HepG2 (cell line): ENCODE measurements around the gene CDYL2. TPM values are rescaled to one million over a fixed set of nuclear protein-coding genes. Genes with fewer than 3 reads are reported as not detected.

Experiments
- ATAC-seq: fragments of 200-7000 bp; cut with Tn5 transposase; 3 replicates; pipeline ENCODE4 v1.9.1; 2020; ENCODE audit warnings: mild to moderate bottlenecking, moderate library complexity
- BruUV-seq: library from RNA; stranded (reverse); fragments of 400-500 nt; replicated peaks from 2 replicates; lab custom pipeline; 2021; lab: Mats Ljungman, UMichigan
- CTCF ChIA-PET: fragments of 300-600 bp; formaldehyde crosslinking; extraction: SDS; loops from one replicate; lab custom pipeline; 2021; ENCODE audit warnings: low total read pairs, inconsistent platforms, low intra/inter-chr PET ratio; lab: Yijun Ruan, JAX
- POLR2A ChIA-PET: fragments of 350-600 bp; sonication (Branson Sonifier 250); formaldehyde crosslinking; loops from one replicate; lab custom pipeline; 2020; ENCODE audit warnings: antibody characterized with exemption, inconsistent platforms; lab: Yijun Ruan, JAX
- DNase-seq: peaks from one replicate; pipeline ENCODE4 v3.0.0-alpha.2; 2015; ENCODE audit warnings: low spot score
- FAIRE-seq: peaks from 3 replicates; lab custom pipeline; 2011; peaks lifted over from hg19 to GRCh38; lab: Jason Lieb, UNC
- H2AFZ ChIP-seq: one replicate; pipeline ENCODE4 v1.6.1; 2011; ENCODE audit warnings: low read length, inconsistent platforms
- H3K27ac ChIP-seq: fragments of 300-600 bp; 3 replicates; pipeline ENCODE4 v1.8.0; 2011; ENCODE audit warnings: mixed run types, mild to moderate bottlenecking, mixed read lengths, low read length, inconsistent platforms; ENCODE audit not compliant: insufficient read depth; ENCODE audit errors: extremely low read length
- H3K27me3 ChIP-seq, 2 experiments: fragments of 200-600 bp in 1 of 2; 2 replicates in 1 of 2; 3 replicates in 1 of 2; pipeline versions ENCODE4 v1.6.0 to v1.8.0; 2011; ENCODE audit warnings: low read length in 2 of 2, mild to moderate bottlenecking in 2 of 2, moderate library complexity in 2 of 2, inconsistent platforms in 1 of 2; ENCODE audit not compliant: insufficient read depth in 2 of 2, control insufficient read depth in 1 of 2
- H3K36me3 ChIP-seq, 2 experiments: fragments of 200-600 bp in 1 of 2; replicated peaks in 1 of 2; 2 replicates in 1 of 2; 3 replicates in 1 of 2; pipeline versions ENCODE4 v1.5.1 to v1.8.0; 2011; ENCODE audit warnings: low read length in 2 of 2, inconsistent platforms in 1 of 2; ENCODE audit not compliant: insufficient read depth in 2 of 2, control insufficient read depth in 1 of 2
- H3K4me1 ChIP-seq: 2 replicates; pipeline ENCODE4 v1.5.1; 2012; ENCODE audit warnings: low read length, inconsistent platforms; ENCODE audit not compliant: insufficient read depth
- H3K4me2 ChIP-seq: 2 replicates; pipeline ENCODE4 v1.6.0; 2011; ENCODE audit warnings: low read depth, low read length, inconsistent platforms
- H3K4me3 ChIP-seq, 3 experiments: fragments of 200-600 bp in 1 of 3; sonication (generic), shearing (Covaris generic) in 1 of 3; replicated peaks in 1 of 3; 2 replicates each; pipeline ENCODE4 v1.5.1; 2011 to 2016; ENCODE audit warnings: low read length in 3 of 3, inconsistent platforms in 2 of 3, low read depth in 2 of 3, mild to moderate bottlenecking in 2 of 3, control low read depth in 1 of 3, mixed read lengths in 1 of 3; ENCODE audit not compliant: insufficient read depth in 1 of 3
- H3K79me2 ChIP-seq: one replicate; pipeline ENCODE4 v1.6.1; 2011; ENCODE audit warnings: low read length, inconsistent platforms; ENCODE audit not compliant: insufficient read depth
- H3K9ac ChIP-seq: 2 replicates; pipeline ENCODE4 v1.6.0; 2011; ENCODE audit warnings: mild to moderate bottlenecking, low read depth, low read length, inconsistent platforms; ENCODE audit not compliant: insufficient read depth
- H3K9me3 ChIP-seq: 2 replicates; pipeline ENCODE4 v1.5.1; 2012; ENCODE audit warnings: mild to moderate bottlenecking, low read length
- H4K20me1 ChIP-seq: 2 replicates; pipeline ENCODE4 v1.6.0; 2011; ENCODE audit warnings: inconsistent platforms, mild to moderate bottlenecking, low read length, moderate library complexity; ENCODE audit not compliant: insufficient read depth
- ATF1 ChIP-seq: IDR thresholded peaks from 2 replicates; pipeline ENCODE4 v1.6.1; 2016; ENCODE audit warnings: mild to moderate bottlenecking, control low read depth
- BCL3 ChIP-seq: sonication (generic); formaldehyde crosslinking; IDR thresholded peaks from 2 replicates; pipeline ENCODE4 v1.5.1; 2020; ENCODE audit warnings: mild to moderate bottlenecking, missing genetic modification reagents, moderate library complexity
- CERS6 ChIP-seq: sonication (generic); formaldehyde crosslinking; IDR thresholded peaks from 2 replicates; pipeline ENCODE4 v1.5.0; 2020; ENCODE audit warnings: missing genetic modification reagents
- HES4 ChIP-seq: sonication (generic); formaldehyde crosslinking; IDR thresholded peaks from 2 replicates; pipeline ENCODE4 v1.9.0; 2021; ENCODE audit warnings: mild to moderate bottlenecking, missing genetic modification reagents, borderline replicate concordance
- HNRNPK ChIP-seq: fragments of 200-400 bp; formaldehyde crosslinking; IDR thresholded peaks from 2 replicates; pipeline ENCODE4 v1.6.1; 2018; ENCODE audit warnings: low read length, low read depth, moderate library complexity, mild to moderate bottlenecking; ENCODE audit not compliant: poor library complexity, severe bottlenecking
- MED13 ChIP-seq: sonication (generic); formaldehyde crosslinking; IDR thresholded peaks from 2 replicates; pipeline ENCODE4 v1.5.0; 2020; ENCODE audit warnings: missing genetic modification reagents
- MIXL1 ChIP-seq: IDR thresholded peaks from 2 replicates; pipeline ENCODE4 v1.6.1; 2016
- SAP130 ChIP-seq: IDR thresholded peaks from 2 replicates; pipeline ENCODE4 v1.6.1; 2016; ENCODE audit warnings: low read depth
- SRSF1 ChIP-seq: fragments of 200-400 bp; formaldehyde crosslinking; optimal IDR thresholded peaks from 2 replicates; pipeline ENCODE3; 2017; ENCODE audit warnings: mild to moderate bottlenecking, low read depth, low read length, moderate library complexity
- TEAD2 ChIP-seq: sonication (generic); formaldehyde crosslinking; IDR thresholded peaks from 2 replicates; pipeline ENCODE4 v1.9.0; 2021; ENCODE audit warnings: missing genetic modification reagents
- TP53 ChIP-seq: sonication (generic); formaldehyde crosslinking; conservative IDR thresholded peaks from 2 replicates; pipeline ENCODE4 v1.4.0; 2020; ENCODE audit warnings: missing genetic modification reagents
- ZKSCAN1 ChIP-seq: fragments of 150-350 bp; IDR thresholded peaks from 2 replicates; pipeline ENCODE4 v1.6.1; 2014; ENCODE audit warnings: low read length
- ZNF296 ChIP-seq: sonication (generic); formaldehyde crosslinking; conservative IDR thresholded peaks from 2 replicates; pipeline ENCODE4 v1.5.0; 2020; ENCODE audit warnings: mild to moderate bottlenecking, missing genetic modification reagents
- ZNF3 ChIP-seq: IDR thresholded peaks from 2 replicates; pipeline ENCODE4 v1.7.0; 2017; ENCODE audit warnings: inconsistent platforms
- ZNF343 ChIP-seq: sonication (generic); formaldehyde crosslinking; IDR thresholded peaks from 2 replicates; pipeline ENCODE4 v1.4.0; 2020; ENCODE audit warnings: mild to moderate bottlenecking, missing genetic modification reagents
- WGBS: methylation state at CpG from one replicate; pipeline ENCODE4 v1.1.6; 2017; ENCODE audit warnings: low lambda C conversion rate; 5-methylcytosine and 5-hydroxymethylcytosine counted together
- in situ Hi-C: cut with HindIII; loops from 2 replicates; pipeline ENCODE4 v1.10.0; 2017; ENCODE audit warnings: low pct_unique_long_range_greater_than_20kb; ENCODE audit not compliant: extremely low pct_ligation_motif_present
- intact Hi-C: fragments of 100-400 bp; cut with micrococcal nuclease; formaldehyde crosslinking; loops from one replicate; pipeline ENCODE4 v1.10.0; 2022; ENCODE audit not compliant: unreplicated experiment
- polyA plus RNA-seq, 8 experiments: library from polyadenylated mRNA; depleted of rRNA in 3 of 8; stranded (reverse) in 7 of 8; unstranded in 1 of 8; fragments of >200 nt; fragmentation: Illumina TruSeq in 4 of 8; extraction: Trizol in 4 of 8; gene quantifications; 2 replicates each; pipeline versions ENCODE4 v1.2.1 to v1.2.3, GENCODE V29; 2011 to 2016; ENCODE audit warnings: low read depth in 4 of 8, missing spikeins in 1 of 8, mixed read lengths in 1 of 8; ENCODE audit not compliant: insufficient read depth in 1 of 8
- total RNA-seq, 5 experiments: library from RNA; depleted of rRNA; stranded (reverse); fragments of >200 nt; fragmentation: Illumina TruSeq; extraction: Trizol; gene quantifications; 2 replicates each; pipeline ENCODE4 v1.2.3, GENCODE V29; 2016; ENCODE audit warnings: low read depth in 1 of 5
- TF ChIP-seq, protein P1 (sequence below): IDR thresholded peaks from 2 replicates; pipeline ENCODE4 v1.6.1; 2016; ENCODE audit warnings: missing compliant biosample characterization, missing genetic modification reagents, borderline replicate concordance
- TF ChIP-seq, protein P2 (sequence below): sonication (generic); formaldehyde crosslinking; IDR thresholded peaks from 2 replicates; pipeline ENCODE4 v1.4.0; 2020; ENCODE audit warnings: missing genetic modification reagents

Gene CDYL2
- total and polyA plus RNA-seq, 2 of the 13 experiments (the other 11 are each of a cell fraction or from before 2014, with no cell fraction given) = 0.07 to 0.35 TPM

DNA sequence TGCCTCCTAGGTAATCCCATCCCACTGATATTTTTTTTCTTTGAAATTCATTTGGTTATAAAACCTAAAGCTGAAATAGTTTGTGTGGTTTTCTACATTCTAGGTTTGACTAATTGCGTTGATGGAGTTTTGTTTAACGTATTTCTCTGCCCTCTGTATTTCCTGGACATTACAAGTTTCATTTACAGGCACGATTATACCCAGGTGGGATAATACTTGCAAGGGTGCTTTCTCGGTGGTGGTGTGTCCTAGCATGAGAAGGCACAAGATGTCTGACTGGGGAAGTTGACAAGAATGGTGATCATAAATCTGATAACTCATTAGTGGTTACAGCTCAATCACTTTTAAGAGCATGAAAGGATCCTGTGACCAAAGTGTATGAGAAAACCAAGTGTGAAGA lies 218.6 kb downstream of the CDYL2 start:
- Histone ChIP-seq H3K4me3 (no peak overlapping the region), H3K4me1 (no peaks in the 10 kb centered on the region), H3K9me3 (no peaks in the 10 kb centered on the region), H3K9ac (no peak overlapping the region), H4K20me1 (no peaks in the 10 kb centered on the region), H3K36me3 (no peaks in the 10 kb centered on the region), H3K4me2 (no peak overlapping the region), H3K27ac (no peak overlapping the region), H3K79me2 (no peaks in the 10 kb centered on the region), H3K27me3 (no peaks in the 10 kb centered on the region)
- DNase-seq (no peak), FAIRE-seq (no peak), ATAC-seq (no peak)
- ChIA-PET CTCF (no interaction called here), POLR2A (no interaction called here)
- no TSS peak for BruUV-seq
- intact Hi-C loops = no loop called here
- 1% methylated on average over 4 of the region's 4 CpGs for WGBS
- TF ChIP-seq CERS6 (CRISPR knock-in tag) (no peak), ZNF343 (no peak), HNRNPK (no peak), ZNF296 (no peak)
- TF ChIP-seq, protein P1, sequence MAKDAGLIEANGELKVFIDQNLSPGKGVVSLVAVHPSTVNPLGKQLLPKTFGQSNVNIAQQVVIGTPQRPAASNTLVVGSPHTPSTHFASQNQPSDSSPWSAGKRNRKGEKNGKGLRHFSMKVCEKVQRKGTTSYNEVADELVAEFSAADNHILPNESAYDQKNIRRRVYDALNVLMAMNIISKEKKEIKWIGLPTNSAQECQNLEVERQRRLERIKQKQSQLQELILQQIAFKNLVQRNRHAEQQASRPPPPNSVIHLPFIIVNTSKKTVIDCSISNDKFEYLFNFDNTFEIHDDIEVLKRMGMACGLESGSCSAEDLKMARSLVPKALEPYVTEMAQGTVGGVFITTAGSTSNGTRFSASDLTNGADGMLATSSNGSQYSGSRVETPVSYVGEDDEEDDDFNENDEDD (CRISPR knock-in tag) = no peak
- TF ChIP-seq, all 625 proteins: peak for 0
- no peak overlapping the region for H2AFZ ChIP-seq
- in situ Hi-C loops = no loop called here

DNA sequence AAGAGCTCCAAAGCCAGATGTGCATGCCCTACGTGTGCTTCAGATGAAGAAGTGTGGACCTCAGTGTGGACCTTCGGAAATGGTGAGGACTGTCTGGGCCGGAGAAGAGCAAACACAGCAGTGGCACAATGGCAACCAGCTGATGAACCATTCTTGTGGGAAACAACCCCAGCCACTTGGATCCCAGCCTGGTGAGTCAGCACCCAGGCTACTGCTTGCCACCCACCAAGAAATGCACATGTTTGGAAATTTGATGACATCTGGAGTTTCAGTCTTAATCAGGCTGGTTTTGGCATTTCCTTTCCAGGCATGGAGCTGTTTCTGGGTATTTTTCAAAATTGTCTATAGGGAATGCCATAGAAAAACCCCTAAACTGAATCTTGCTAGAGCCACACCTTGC lies 220.9 kb downstream of the CDYL2 start:
- Histone ChIP-seq H3K36me3 (no peaks in the 10 kb centered on the region), H3K4me2 (no peak overlapping the region), H3K4me3 (no peak overlapping the region), H3K27me3 (no peaks in the 10 kb centered on the region), H3K4me1 (no peaks in the 10 kb centered on the region), H3K79me2 (no peaks in the 10 kb centered on the region), H4K20me1 (no peaks in the 10 kb centered on the region), H3K27ac (no peak overlapping the region), H2AFZ (no peak overlapping the region), H3K9ac (no peak overlapping the region), H3K9me3 (no peaks in the 10 kb centered on the region)
- ChIA-PET CTCF (no interaction called here), POLR2A (no interaction called here)
- ATAC-seq (no peak), FAIRE-seq (no peak), DNase-seq (no peak)
- in situ Hi-C loops = no loop called here
- 12% methylated on average over 3 of the region's 3 CpGs for WGBS
- intact Hi-C loops = no loop called here
- BruUV-seq = no TSS peak
- TF ChIP-seq ZKSCAN1 (no peak), ATF1 (no peak), SAP130 (CRISPR knock-in tag) (no peak), TP53 (CRISPR knock-in tag) (no peak), MIXL1 (CRISPR knock-in tag) (no peak), TEAD2 (no peak), BCL3 (CRISPR knock-in tag) (no peak), ZNF3 (CRISPR knock-in tag) (no peak), SRSF1 (no peak), MED13 (CRISPR knock-in tag) (no peak), HES4 (no peak)
- TF ChIP-seq, protein P2, sequence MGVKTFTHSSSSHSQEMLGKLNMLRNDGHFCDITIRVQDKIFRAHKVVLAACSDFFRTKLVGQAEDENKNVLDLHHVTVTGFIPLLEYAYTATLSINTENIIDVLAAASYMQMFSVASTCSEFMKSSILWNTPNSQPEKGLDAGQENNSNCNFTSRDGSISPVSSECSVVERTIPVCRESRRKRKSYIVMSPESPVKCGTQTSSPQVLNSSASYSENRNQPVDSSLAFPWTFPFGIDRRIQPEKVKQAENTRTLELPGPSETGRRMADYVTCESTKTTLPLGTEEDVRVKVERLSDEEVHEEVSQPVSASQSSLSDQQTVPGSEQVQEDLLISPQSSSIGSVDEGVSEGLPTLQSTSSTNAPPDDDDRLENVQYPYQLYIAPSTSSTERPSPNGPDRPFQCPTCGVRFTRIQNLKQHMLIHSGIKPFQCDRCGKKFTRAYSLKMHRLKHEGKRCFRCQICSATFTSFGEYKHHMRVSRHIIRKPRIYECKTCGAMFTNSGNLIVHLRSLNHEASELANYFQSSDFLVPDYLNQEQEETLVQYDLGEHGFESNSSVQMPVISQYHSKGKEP = no peak
